Upper lobe of left lung (tissue), 4 donors: ENCODE results near the gene C13orf46.

Source experiments
- EP300 ChIP-seq, 4 donors: sonication (generic); formaldehyde crosslinking; IDR thresholded peaks; one replicate each; pipeline ENCODE4 v1.5.1; 2017; ENCODE audit warnings: antibody characterized with exemption in 4 of 4, control low read depth in 2 of 4
- POLR2AphosphoS5 ChIP-seq, 2 donors: sonication (generic); formaldehyde crosslinking; IDR thresholded peaks; one replicate each; pipeline ENCODE4 v1.5.1; 2017; ENCODE audit warnings: antibody characterized with exemption in 2 of 2
- TF ChIP-seq, protein P1 (sequence below), 6 experiments: fragments of 450-650 bp in 4 of 6; fragments of 200-600 bp in 2 of 6; sonication (generic) in 2 of 6; IDR thresholded peaks; one replicate each; pipeline ENCODE4 v1.5.1; 2016 to 2019; ENCODE audit warnings: antibody characterized with exemption in 6 of 6

DNA sequence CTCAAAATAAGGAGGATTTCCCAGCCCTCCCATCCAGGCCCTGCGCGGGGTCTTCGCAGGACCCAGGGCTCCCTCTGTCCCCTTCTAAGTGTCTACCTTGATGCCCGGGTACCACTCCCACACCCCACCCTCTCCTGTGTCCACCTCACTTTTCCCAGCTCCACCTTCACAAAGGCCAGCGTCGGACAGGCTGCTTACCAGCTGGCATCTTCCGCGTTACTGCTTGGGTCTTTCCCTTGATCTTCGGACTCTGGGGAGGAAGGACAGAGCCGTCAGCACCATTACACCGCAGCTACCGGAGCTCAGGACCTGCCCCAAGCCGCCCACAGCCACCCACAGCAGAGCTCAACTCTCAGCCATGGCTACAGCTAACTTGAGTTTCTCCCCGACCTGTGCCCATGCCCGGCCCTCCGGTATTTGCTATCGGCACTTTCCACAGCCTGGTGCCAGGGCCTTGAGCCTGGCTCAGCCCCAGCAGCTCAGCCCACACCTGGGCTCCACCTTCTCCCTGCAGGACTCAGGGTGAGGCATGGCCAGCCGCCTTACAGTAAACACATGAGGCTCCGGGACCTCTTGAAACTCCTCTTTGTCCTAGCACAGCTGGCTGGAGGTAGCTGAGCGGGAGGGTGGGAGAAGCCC is 3.8 kb downstream of the C13orf46 start:
- TF ChIP-seq, protein P1, sequence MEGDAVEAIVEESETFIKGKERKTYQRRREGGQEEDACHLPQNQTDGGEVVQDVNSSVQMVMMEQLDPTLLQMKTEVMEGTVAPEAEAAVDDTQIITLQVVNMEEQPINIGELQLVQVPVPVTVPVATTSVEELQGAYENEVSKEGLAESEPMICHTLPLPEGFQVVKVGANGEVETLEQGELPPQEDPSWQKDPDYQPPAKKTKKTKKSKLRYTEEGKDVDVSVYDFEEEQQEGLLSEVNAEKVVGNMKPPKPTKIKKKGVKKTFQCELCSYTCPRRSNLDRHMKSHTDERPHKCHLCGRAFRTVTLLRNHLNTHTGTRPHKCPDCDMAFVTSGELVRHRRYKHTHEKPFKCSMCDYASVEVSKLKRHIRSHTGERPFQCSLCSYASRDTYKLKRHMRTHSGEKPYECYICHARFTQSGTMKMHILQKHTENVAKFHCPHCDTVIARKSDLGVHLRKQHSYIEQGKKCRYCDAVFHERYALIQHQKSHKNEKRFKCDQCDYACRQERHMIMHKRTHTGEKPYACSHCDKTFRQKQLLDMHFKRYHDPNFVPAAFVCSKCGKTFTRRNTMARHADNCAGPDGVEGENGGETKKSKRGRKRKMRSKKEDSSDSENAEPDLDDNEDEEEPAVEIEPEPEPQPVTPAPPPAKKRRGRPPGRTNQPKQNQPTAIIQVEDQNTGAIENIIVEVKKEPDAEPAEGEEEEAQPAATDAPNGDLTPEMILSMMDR (IDR thresholded peaks at IDR 0.05) = no peak
- TF ChIP-seq EP300 (IDR thresholded peaks at IDR 0.05) = no peak
- TF ChIP-seq POLR2AphosphoS5 (IDR thresholded peaks at IDR 0.05) = no peak
